K562 treated with DMSO at 1 percent for 24 hours (cell line): ENCODE results near the gene APBB2. TPM values are rescaled to one million over a fixed set of nuclear protein-coding genes. Genes with fewer than 3 reads are reported as not detected.

Experiments used
- total RNA-seq: library from RNA; unstranded; fragments of 300-600 nt; gene quantifications from 2 replicates; pipeline ENCODE4 v1.2.3, GENCODE V29; 2022; ENCODE audit warnings: low read depth; ENCODE audit not compliant: insufficient read depth

APBB2 gene
- 9.4 and 14.7 TPM in 2 replicates for total RNA-seq

DNA sequence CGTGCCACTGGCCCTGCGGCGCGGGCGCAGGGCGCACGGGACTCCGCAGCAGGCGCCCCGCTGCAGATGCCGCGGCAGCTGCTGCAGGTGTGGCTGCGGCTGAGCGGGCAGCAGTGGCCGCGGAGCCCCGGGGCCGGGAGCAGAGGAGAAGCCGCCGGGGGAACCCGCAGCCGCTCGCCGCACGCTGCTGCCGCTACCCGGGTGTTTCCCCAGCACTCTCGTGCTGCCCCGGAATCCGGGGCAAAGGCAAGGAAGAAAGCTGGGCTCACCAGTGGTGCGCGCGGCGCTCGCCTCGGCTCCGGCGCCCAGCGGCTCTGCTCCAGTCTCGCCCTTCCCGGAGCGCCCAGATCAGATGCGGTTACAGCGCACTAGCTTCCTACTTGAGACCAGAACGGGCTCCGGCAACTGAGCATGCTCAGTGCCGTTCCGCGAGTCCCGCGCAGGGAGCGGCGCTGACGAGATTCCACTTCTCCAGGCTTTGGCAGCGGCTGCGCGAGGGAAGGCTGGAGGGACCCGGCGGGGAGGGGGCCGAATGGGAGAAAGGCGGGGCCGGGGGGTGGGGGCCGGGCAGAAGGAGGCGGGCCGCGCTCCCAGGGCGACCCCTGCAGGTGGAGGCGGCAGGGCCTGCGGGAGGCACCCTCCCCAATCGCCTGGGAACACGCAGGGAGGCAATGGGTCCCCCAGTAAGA lies at the start of gene APBB2:
Gene APBB2 (minus strand): TSS at position 407 of the 689 bp plus-strand sequence. CDS start 181,288 bp downstream, outside the sequence.

GRCh38 chr4:41256740-41257256 lies 42.5 kb upstream of the APBB2 start, which contains the start of gene UCHL1:
Gene UCHL1, plus strand, starts transcription at chr4:41256928. Its CDS starts 49 bp downstream, at chr4:41256977.

Other genes starting within 250 kb of the APBB2 start
- not detected in 2 replicates for gene UCHL1, start 42.4 kb upstream of the APBB2 start, total RNA-seq